ENCODE data around the gene RHOV.

DNA sequence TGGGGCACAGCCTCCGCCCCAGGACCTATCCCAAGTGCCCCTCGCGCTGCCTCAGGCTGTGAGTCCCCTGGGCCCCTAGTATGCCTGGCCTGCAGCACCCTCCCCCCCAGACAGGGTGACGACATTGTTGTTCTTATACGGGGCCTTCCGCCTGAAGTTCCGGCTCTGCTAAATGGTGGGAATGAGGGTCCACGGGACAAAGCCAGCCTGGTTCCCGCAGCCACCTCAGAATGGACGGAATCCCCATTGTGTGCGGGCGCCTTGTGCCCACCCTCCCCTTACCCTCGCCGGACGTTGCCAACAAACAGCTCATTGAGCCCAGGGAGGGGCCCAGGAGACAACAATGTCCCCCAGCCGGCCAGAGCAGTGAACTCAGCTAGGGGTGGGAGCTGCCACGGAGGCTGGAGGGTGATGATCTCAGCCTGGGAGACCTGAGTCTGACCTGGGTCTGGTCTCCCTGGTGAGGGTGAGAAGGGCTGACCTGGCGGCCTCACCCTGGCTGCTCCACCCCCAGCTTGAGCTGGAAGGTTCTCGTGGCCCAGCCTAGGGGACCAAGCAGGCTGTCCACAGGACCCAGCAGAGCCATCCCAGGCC lies 44.9 kb upstream of the RHOV start:
- TF ChIP-seq, protein P1, sequence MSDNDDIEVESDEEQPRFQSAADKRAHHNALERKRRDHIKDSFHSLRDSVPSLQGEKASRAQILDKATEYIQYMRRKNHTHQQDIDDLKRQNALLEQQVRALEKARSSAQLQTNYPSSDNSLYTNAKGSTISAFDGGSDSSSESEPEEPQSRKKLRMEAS (IDR thresholded peaks at IDR 0.05; ENCODE audit: low read depth) = no peak
- TF ChIP-seq, protein P2, sequence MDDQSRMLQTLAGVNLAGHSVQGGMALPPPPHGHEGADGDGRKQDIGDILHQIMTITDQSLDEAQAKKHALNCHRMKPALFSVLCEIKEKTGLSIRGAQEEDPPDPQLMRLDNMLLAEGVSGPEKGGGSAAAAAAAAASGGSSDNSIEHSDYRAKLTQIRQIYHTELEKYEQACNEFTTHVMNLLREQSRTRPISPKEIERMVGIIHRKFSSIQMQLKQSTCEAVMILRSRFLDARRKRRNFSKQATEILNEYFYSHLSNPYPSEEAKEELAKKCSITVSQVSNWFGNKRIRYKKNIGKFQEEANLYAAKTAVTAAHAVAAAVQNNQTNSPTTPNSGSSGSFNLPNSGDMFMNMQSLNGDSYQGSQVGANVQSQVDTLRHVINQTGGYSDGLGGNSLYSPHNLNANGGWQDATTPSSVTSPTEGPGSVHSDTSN (IDR thresholded peaks at IDR 0.05) = no peak
- TF ChIP-seq GABPA (IDR thresholded peaks at IDR 0.05; ENCODE audit: low read depth) (no peak), SIN3A (IDR thresholded peaks at IDR 0.05; ENCODE audit: borderline replicate concordance, low read depth, low read length) (no peak), EZH2phosphoT487 (IDR thresholded peaks at IDR 0.05; ENCODE audit: borderline replicate concordance, low read depth) (no peak), TAF1 (IDR thresholded peaks at IDR 0.05; ENCODE audit: borderline replicate concordance, low read depth, low read length) (no peak)
- TF ChIP-seq, protein P3, sequence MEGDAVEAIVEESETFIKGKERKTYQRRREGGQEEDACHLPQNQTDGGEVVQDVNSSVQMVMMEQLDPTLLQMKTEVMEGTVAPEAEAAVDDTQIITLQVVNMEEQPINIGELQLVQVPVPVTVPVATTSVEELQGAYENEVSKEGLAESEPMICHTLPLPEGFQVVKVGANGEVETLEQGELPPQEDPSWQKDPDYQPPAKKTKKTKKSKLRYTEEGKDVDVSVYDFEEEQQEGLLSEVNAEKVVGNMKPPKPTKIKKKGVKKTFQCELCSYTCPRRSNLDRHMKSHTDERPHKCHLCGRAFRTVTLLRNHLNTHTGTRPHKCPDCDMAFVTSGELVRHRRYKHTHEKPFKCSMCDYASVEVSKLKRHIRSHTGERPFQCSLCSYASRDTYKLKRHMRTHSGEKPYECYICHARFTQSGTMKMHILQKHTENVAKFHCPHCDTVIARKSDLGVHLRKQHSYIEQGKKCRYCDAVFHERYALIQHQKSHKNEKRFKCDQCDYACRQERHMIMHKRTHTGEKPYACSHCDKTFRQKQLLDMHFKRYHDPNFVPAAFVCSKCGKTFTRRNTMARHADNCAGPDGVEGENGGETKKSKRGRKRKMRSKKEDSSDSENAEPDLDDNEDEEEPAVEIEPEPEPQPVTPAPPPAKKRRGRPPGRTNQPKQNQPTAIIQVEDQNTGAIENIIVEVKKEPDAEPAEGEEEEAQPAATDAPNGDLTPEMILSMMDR (IDR thresholded peaks at IDR 0.05) = no peak

Data from SK-N-SH (cell line).